Activated CD4-positive, alpha-beta memory T cell treated with anti-CD3 and anti-CD28 coated beads for 36 hours (primary cell): ENCODE measurements around the gene NFAT5. TPM values are rescaled to one million over a fixed set of nuclear protein-coding genes. Genes with fewer than 3 reads are reported as not detected.

Experiments used
- CTCF ChIA-PET: fragments of 350-600 bp; sonication (Branson Sonifier 250); formaldehyde crosslinking; loops from one replicate; lab custom pipeline; 2021; ENCODE audit warnings: antibody characterized with exemption, inconsistent platforms; lab: Charles Lee
- POLR2A ChIA-PET: fragments of 350-600 bp; sonication (Branson Sonifier 250); formaldehyde crosslinking; loops from one replicate; lab custom pipeline; 2021; ENCODE audit warnings: antibody characterized with exemption; lab: Charles Lee
- DNase-seq: peaks from one replicate; pipeline ENCODE4 v3.0.0-alpha.2; 2020
- H3K27ac Mint-ChIP-seq: one replicate; pipeline ENCODE4 v1.8.0; 2021; ENCODE audit warnings: mixed read lengths
- H3K27me3 Mint-ChIP-seq: one replicate; pipeline ENCODE4 v1.8.0; 2021; ENCODE audit warnings: mixed read lengths
- H3K36me3 Mint-ChIP-seq: one replicate; pipeline ENCODE4 v1.8.0; 2021; ENCODE audit warnings: mixed read lengths
- H3K4me1 Mint-ChIP-seq: one replicate; pipeline ENCODE4 v1.8.0; 2021; ENCODE audit warnings: low read depth, mixed read lengths
- H3K4me3 Mint-ChIP-seq: one replicate; pipeline ENCODE4 v1.8.0; 2021; ENCODE audit warnings: mild to moderate bottlenecking, mixed read lengths
- H3K9me3 Mint-ChIP-seq: one replicate; pipeline ENCODE4 v1.8.0; 2021; ENCODE audit warnings: mixed read lengths
- intact Hi-C: fragments of 100-400 bp; cut with micrococcal nuclease; formaldehyde crosslinking; loops from one replicate; pipeline ENCODE4 v1.15.1; 2023
- total RNA-seq, 2 experiments: library from RNA; stranded (reverse); gene quantifications; one replicate each; pipeline ENCODE4 v1.2.3, GENCODE V29; 2021

NFAT5 gene
- total RNA-seq, 2 experiments from 2014 or later, result 28.2 to 32.7 TPM

DNA sequence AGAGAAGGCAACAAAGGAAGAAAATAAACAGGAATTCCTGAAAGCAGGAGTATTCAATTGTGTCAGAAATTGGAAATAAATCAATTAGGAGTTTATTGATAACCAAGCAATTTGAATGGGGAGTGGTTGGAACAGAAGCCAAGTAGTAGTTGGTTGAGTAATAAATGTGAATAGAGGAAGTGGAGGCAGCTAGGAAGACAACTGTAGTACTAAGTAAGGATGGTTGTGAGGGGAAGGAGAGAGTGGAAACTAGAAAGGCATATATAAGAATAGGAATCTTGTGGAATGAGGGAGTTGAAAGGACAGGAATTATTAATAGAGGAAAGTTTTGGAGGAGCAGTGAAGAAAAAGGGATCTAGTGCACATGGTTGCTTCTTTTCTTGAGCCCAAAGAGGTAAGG, 34.4 kb downstream of the NFAT5 start:
- no peak for DNase-seq
- no peaks in the 10 kb centered on the region for H3K27me3 Mint-ChIP-seq
- ChIA-PET CTCF (interaction anchor here (1.6 kb wide), 1 partner anchor 204 kb away, joined by 5 read pairs; no protein-coding TSS in a partner anchor), POLR2A (interaction anchor here (0.8 kb wide), 2 partner anchors 14 to 152 kb away, joined by 3 read pairs; no protein-coding TSS in a partner anchor)
- H3K9me3 Mint-ChIP-seq, result no peaks in the 10 kb centered on the region
- no peak overlapping the region for H3K27ac Mint-ChIP-seq
- peaks cover 28% of the 10 kb centered on the region for H3K4me1 Mint-ChIP-seq
- no peak overlapping the region for H3K4me3 Mint-ChIP-seq
- intact Hi-C loops, result no loop called here
- no peaks in the 10 kb centered on the region for H3K36me3 Mint-ChIP-seq

DNA sequence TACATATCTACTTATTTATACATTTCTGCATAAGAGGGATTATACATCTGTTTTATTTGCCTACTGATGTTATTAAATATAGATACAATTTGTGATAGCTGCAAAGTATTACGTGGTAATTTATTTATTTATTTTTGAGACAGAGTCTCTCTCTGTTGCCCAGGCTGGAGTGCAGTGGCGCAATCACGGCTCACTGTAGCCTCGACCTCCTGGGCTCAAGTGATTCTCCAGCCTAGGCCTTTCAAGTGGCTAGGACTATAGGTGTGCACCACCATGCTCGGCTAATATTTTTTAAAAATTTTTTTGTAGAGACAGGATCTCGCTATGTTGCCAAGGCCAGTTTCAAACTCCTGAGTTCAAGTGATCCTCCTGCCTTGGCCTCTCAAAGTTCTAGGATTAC, 35.5 kb downstream of the NFAT5 start:
- Mint-ChIP-seq H3K4me3 (no peak overlapping the region), H3K27ac (no peak overlapping the region), H3K4me1 (peaks cover 25% of the 10 kb centered on the region), H3K9me3 (no peaks in the 10 kb centered on the region), H3K36me3 (no peaks in the 10 kb centered on the region), H3K27me3 (no peaks in the 10 kb centered on the region)
- CTCF ChIA-PET, result interaction anchor here (1.0 to 1.6 kb wide), 2 partner anchors 205 kb away, joined by 4 to 5 read pairs; no protein-coding TSS in a partner anchor
- POLR2A ChIA-PET, result interaction anchor here (0.8 kb wide), 1 partner anchor 13 kb away, joined by 3 read pairs; no protein-coding TSS in a partner anchor
- no peak for DNase-seq
- intact Hi-C loops, result no loop called here

GRCh38 chr16:69606985-69607384, 41.2 kb downstream of the NFAT5 start:
- H3K4me1 Mint-ChIP-seq, result peaks cover 45% of the 10 kb centered on the region

DNA sequence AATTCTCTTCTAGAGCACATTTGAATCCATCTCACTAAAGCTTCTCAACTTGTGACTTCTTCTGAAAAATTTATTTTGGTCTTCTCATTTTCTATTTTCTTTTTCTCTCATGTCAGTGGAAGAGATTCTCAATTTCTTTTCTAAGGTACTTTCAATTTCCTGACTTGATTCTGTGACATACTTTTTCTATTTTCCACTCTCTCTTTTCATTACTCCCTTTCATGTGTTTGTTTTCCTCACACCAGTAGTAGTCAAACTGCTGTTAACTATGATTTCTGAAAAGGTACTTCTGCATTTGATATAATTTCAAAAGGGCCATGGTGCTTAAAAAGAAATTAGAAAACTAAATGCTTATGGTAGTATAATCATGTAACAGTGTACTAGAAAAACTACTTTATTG, 41.9 kb downstream of the NFAT5 start:
- H3K4me1 Mint-ChIP-seq, result peaks cover 49% of the 10 kb centered on the region
- ChIA-PET CTCF (no interaction called here), POLR2A (interaction anchor here (1.5 kb wide), 1 partner anchor 43 kb away, joined by 3 read pairs; no protein-coding TSS in a partner anchor)
- no peaks in the 10 kb centered on the region for H3K9me3 Mint-ChIP-seq
- peak overlapping the region; percentile 84 for H3K27ac Mint-ChIP-seq
- no peaks in the 10 kb centered on the region for H3K27me3 Mint-ChIP-seq
- no peak for DNase-seq
- H3K36me3 Mint-ChIP-seq, result peaks cover 4% of the 10 kb centered on the region
- no peak overlapping the region for H3K4me3 Mint-ChIP-seq
- intact Hi-C loops, result loop anchor here (1.0 kb wide), 1 partner anchor 43 kb away; no protein-coding TSS in a partner anchor

More at GRCh38 chr16:69606985-69607384, 41.2 kb downstream of the NFAT5 start:
- H3K36me3 Mint-ChIP-seq, result peaks cover 4% of the 10 kb centered on the region
- H3K27me3 Mint-ChIP-seq, result no peaks in the 10 kb centered on the region
- ChIA-PET CTCF (no interaction called here), POLR2A (no interaction called here)
- H3K9me3 Mint-ChIP-seq, result no peaks in the 10 kb centered on the region
- H3K4me3 Mint-ChIP-seq, result no peak overlapping the region
- DNase-seq, result no peak
- H3K27ac Mint-ChIP-seq, result peak overlapping the region; percentile 84
- intact Hi-C loops, result loop anchor here (1.0 kb wide), 1 partner anchor 43 kb away; no protein-coding TSS in a partner anchor

- intact Hi-C loops, result no loop called here
- H3K27me3 Mint-ChIP-seq, result no peaks in the 10 kb centered on the region
- no peak overlapping the region for H3K27ac Mint-ChIP-seq
- H3K4me3 Mint-ChIP-seq, result no peak overlapping the region
- peaks cover 4% of the 10 kb centered on the region for H3K36me3 Mint-ChIP-seq
- peaks cover 62% of the 10 kb centered on the region for H3K4me1 Mint-ChIP-seq
- ChIA-PET POLR2A (no interaction called here), CTCF (interaction anchor here (2.2 kb wide), 1 partner anchor 214 kb away, joined by 5 read pairs; no protein-coding TSS in a partner anchor)
- DNase-seq, result no peak
- no peaks in the 10 kb centered on the region for H3K9me3 Mint-ChIP-seq
Observed at GRCh38 chr16:69610356-69610755, 44.6 kb downstream of the NFAT5 start.

DNA sequence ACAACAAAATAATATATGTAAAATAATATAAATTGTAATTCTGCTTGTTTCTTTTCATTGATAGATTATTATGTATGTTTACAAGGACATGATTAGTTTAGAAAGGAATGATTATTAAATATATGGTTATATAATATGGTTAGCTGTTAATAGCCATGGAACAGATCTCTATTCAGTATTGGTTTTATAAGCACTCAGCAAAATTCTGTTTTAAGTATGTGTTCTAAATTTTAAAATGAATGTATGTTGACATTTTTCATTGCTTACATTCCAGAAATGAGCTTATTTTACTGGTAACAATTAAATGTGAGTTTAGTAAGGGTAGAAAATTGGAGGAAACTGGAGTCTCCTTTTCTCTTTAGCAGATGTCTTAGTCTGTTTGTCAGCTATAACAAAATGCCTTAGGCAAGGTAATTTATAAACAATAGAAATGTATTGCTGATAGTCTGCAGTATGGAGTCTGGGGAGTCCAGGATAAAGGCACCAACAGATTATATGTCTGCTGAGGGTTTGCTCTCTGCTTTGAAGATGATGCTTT, 45.4 kb downstream of the NFAT5 start:
- no peaks in the 10 kb centered on the region for H3K27me3 Mint-ChIP-seq
- H3K9me3 Mint-ChIP-seq, result no peaks in the 10 kb centered on the region
- peaks cover 4% of the 10 kb centered on the region for H3K36me3 Mint-ChIP-seq
- no peak overlapping the region for H3K27ac Mint-ChIP-seq
- ChIA-PET CTCF (interaction anchor here (1.2 to 2.2 kb wide), 2 partner anchors 41 to 215 kb away, joined by 5 read pairs; no protein-coding TSS in a partner anchor), POLR2A (no interaction called here)
- H3K4me3 Mint-ChIP-seq, result no peak overlapping the region
- peaks cover 59% of the 10 kb centered on the region for H3K4me1 Mint-ChIP-seq
- DNase-seq, result no peak
- intact Hi-C loops, result no loop called here

GRCh38 chr16:69613378-69614154, 47.8 kb downstream of the NFAT5 start:
- ChIA-PET CTCF (no interaction called here), POLR2A (interaction anchor here (0.6 to 0.7 kb wide), 2 partner anchors 13 to 262 kb away, joined by 3 read pairs; no protein-coding TSS in a partner anchor)
- H3K36me3 Mint-ChIP-seq, result peaks cover 8% of the 10 kb centered on the region
- H3K27ac Mint-ChIP-seq, result no peak overlapping the region
- H3K4me3 Mint-ChIP-seq, result no peak overlapping the region
- DNase-seq, result no peak
- no peaks in the 10 kb centered on the region for H3K27me3 Mint-ChIP-seq
- H3K4me1 Mint-ChIP-seq, result peaks cover 43% of the 10 kb centered on the region
- H3K9me3 Mint-ChIP-seq, result no peaks in the 10 kb centered on the region
- intact Hi-C loops, result no loop called here

- H3K4me1 Mint-ChIP-seq, result peaks cover 43% of the 10 kb centered on the region
- intact Hi-C loops, result no loop called here
- H3K9me3 Mint-ChIP-seq, result no peaks in the 10 kb centered on the region
- CTCF ChIA-PET, result interaction anchor here (0.6 kb wide), 1 partner anchor 219 kb away, joined by 3 read pairs; no protein-coding TSS in a partner anchor
- no peak overlapping the region for H3K4me3 Mint-ChIP-seq
- POLR2A ChIA-PET, result no interaction called here
- DNase-seq, result no peak
- H3K36me3 Mint-ChIP-seq, result peaks cover 4% of the 10 kb centered on the region
- no peak overlapping the region for H3K27ac Mint-ChIP-seq
- no peaks in the 10 kb centered on the region for H3K27me3 Mint-ChIP-seq
Observed at GRCh38 chr16:69615528-69615927, 49.8 kb downstream of the NFAT5 start.

- Mint-ChIP-seq H3K9me3 (no peaks in the 10 kb centered on the region), H3K4me3 (no peak overlapping the region), H3K4me1 (peaks cover 44% of the 10 kb centered on the region), H3K27me3 (no peaks in the 10 kb centered on the region), H3K27ac (no peak overlapping the region), H3K36me3 (peaks cover 4% of the 10 kb centered on the region)
- ChIA-PET POLR2A (no interaction called here), CTCF (no interaction called here)
- intact Hi-C loops, result no loop called here
- no peak for DNase-seq
Observed at GRCh38 chr16:69616082-69616481, 50.3 kb downstream of the NFAT5 start.

- POLR2A ChIA-PET, result no interaction called here
- no peak for DNase-seq
- intact Hi-C loops, result no loop called here
- H3K36me3 Mint-ChIP-seq, result peaks cover 6% of the 10 kb centered on the region
- H3K4me1 Mint-ChIP-seq, result peaks cover 31% of the 10 kb centered on the region
- H3K9me3 Mint-ChIP-seq, result no peaks in the 10 kb centered on the region
- H3K4me3 Mint-ChIP-seq, result no peak overlapping the region
- CTCF ChIA-PET, result interaction anchor here (1.0 kb wide), 1 partner anchor 633 kb away, joined by 3 read pairs; the partner anchor contains the start of gene EXOSC6
- no peaks in the 10 kb centered on the region for H3K27me3 Mint-ChIP-seq
- H3K27ac Mint-ChIP-seq, result no peak overlapping the region
Observed at GRCh38 chr16:69618307-69618706, 52.5 kb downstream of the NFAT5 start.

DNA sequence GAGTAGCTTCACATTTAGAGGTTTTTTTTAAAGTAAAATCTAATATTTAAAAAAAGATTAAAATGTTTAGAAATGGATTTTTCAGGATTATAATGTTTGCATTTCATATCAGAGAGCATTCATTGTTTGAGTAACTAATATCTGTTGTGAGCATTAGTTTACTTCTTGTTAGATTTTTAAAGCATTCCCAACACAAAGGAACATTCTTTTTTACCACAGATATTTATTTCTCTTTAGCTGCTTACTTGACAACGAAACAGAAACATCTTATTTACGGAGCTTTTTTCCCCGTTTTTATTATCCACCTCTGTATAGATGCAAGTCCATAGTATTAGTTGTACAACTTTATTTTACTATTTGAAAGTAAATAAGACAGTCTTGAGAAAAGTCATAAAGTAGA, 53.0 kb downstream of the NFAT5 start:
- intact Hi-C loops, result no loop called here
- Mint-ChIP-seq H3K9me3 (no peaks in the 10 kb centered on the region), H3K27me3 (no peaks in the 10 kb centered on the region), H3K36me3 (peaks cover 6% of the 10 kb centered on the region), H3K27ac (no peak overlapping the region), H3K4me1 (peaks cover 26% of the 10 kb centered on the region), H3K4me3 (no peak overlapping the region)
- CTCF ChIA-PET, result interaction anchor here (1.0 kb wide), 1 partner anchor 633 kb away, joined by 3 read pairs; the partner anchor contains the start of gene EXOSC6
- DNase-seq, result no peak
- POLR2A ChIA-PET, result no interaction called here

DNA sequence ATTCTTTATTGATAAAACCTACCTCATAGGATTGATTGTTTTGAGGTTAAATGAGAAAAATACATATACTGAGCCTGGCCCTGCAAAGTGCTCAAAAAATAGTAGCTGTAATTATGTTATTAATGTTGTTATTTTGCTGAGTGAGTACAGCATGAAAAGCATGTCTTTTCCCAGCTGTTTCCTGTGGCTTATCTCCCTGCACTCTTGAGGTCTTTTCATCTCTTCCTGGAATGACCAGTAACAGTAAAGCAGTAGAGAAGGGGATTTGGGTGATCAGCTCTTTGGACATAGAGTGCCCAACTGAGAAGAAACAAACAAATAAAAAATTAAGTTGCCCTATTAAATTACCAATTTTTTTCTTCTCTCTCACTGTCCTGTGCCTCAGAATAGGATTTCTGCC, 53.7 kb downstream of the NFAT5 start:
- H3K27me3 Mint-ChIP-seq, result no peaks in the 10 kb centered on the region
- ChIA-PET POLR2A (no interaction called here), CTCF (no interaction called here)
- peaks cover 22% of the 10 kb centered on the region for H3K4me1 Mint-ChIP-seq
- H3K4me3 Mint-ChIP-seq, result no peak overlapping the region
- no peaks in the 10 kb centered on the region for H3K9me3 Mint-ChIP-seq
- H3K27ac Mint-ChIP-seq, result no peak overlapping the region
- intact Hi-C loops, result no loop called here
- no peak for DNase-seq
- peaks cover 6% of the 10 kb centered on the region for H3K36me3 Mint-ChIP-seq
